IPS-18a (cell line): ENCODE results near the gene C3orf80.
"Not testable (repeated sequence)": the region's sequence is repeated elsewhere in the genome, so short reads cannot be mapped to it uniquely, and the experiment has no call there.

ENCODE experiments used
- H3K27ac ChIP-seq: one replicate; pipeline ENCODE4 v1.5.1; 2013; ENCODE audit warnings: low read length
- H3K27me3 ChIP-seq: one replicate; pipeline ENCODE4 v1.6.1; 2013; ENCODE audit warnings: mild to moderate bottlenecking, low read length; ENCODE audit not compliant: control insufficient read depth, insufficient read depth
- H3K36me3 ChIP-seq: one replicate; pipeline ENCODE4 v1.6.1; 2013; ENCODE audit warnings: low read depth, low read length; ENCODE audit not compliant: control insufficient read depth
- H3K4me1 ChIP-seq: one replicate; pipeline ENCODE4 v1.6.1; 2013; ENCODE audit warnings: low read depth, low read length; ENCODE audit not compliant: control insufficient read depth
- H3K4me3 ChIP-seq: one replicate; pipeline ENCODE4 v1.5.1; 2013; ENCODE audit warnings: low read length
- H3K9ac ChIP-seq: one replicate; pipeline ENCODE4 v1.6.1; 2013; ENCODE audit warnings: mild to moderate bottlenecking, low read length, moderate library complexity
- H3K9me3 ChIP-seq: one replicate; pipeline ENCODE4 v1.6.1; 2013; ENCODE audit warnings: low read depth, low read length; ENCODE audit not compliant: control insufficient read depth

C3orf80 gene

GRCh38 chr3:160193644-160194192, 31.5 kb upstream of the C3orf80 start:
- Histone ChIP-seq H3K27ac (no peak overlapping the region), H3K4me3 (no peak overlapping the region), H3K27me3 (no peaks in the 10 kb centered on the region), H3K36me3 (no peaks in the 10 kb centered on the region), H3K4me1 (no peaks in the 10 kb centered on the region), H3K9ac (no peak overlapping the region), H3K9me3 (no peaks in the 10 kb centered on the region)

- no peak overlapping the region for H3K9ac ChIP-seq
- no peaks in the 10 kb centered on the region for H3K9me3 ChIP-seq
- H3K27ac ChIP-seq = no peak overlapping the region
- H3K4me3 ChIP-seq = no peak overlapping the region
- no peaks in the 10 kb centered on the region for H3K4me1 ChIP-seq
- no peaks in the 10 kb centered on the region for H3K36me3 ChIP-seq
- H3K27me3 ChIP-seq = no peaks in the 10 kb centered on the region
These were observed 30.8 kb upstream of the C3orf80 start for GRCh38 chr3:160194438-160194837.

- no peak overlapping the region for H3K9ac ChIP-seq
- H3K9me3 ChIP-seq = no peaks in the 10 kb centered on the region
- H3K36me3 ChIP-seq = no peaks in the 10 kb centered on the region
- H3K4me1 ChIP-seq = no peaks in the 10 kb centered on the region
- H3K27me3 ChIP-seq = no peaks in the 10 kb centered on the region
- H3K27ac ChIP-seq = no peak overlapping the region
- H3K4me3 ChIP-seq = no peak overlapping the region
These were observed 30.1 kb upstream of the C3orf80 start for GRCh38 chr3:160195106-160195505.

- Histone ChIP-seq H3K4me3 (no peak overlapping the region), H3K27me3 (no peaks in the 10 kb centered on the region), H3K36me3 (no peaks in the 10 kb centered on the region), H3K9ac (no peak overlapping the region), H3K9me3 (no peaks in the 10 kb centered on the region), H3K27ac (no peak overlapping the region), H3K4me1 (no peaks in the 10 kb centered on the region)
These were observed 28.6 kb upstream of the C3orf80 start for GRCh38 chr3:160196511-160197104.

- H3K4me1 ChIP-seq = no peaks in the 10 kb centered on the region
- H3K9me3 ChIP-seq = no peaks in the 10 kb centered on the region
- no peak overlapping the region for H3K9ac ChIP-seq
- no peaks in the 10 kb centered on the region for H3K36me3 ChIP-seq
- no peaks in the 10 kb centered on the region for H3K27me3 ChIP-seq
- H3K4me3 ChIP-seq = no peak overlapping the region
- no peak overlapping the region for H3K27ac ChIP-seq
These were observed 26.1 kb upstream of the C3orf80 start for GRCh38 chr3:160199108-160199507.

- no peak overlapping the region for H3K9ac ChIP-seq
- no peaks in the 10 kb centered on the region for H3K4me1 ChIP-seq
- H3K27ac ChIP-seq = no peak overlapping the region
- no peaks in the 10 kb centered on the region for H3K27me3 ChIP-seq
- no peaks in the 10 kb centered on the region for H3K9me3 ChIP-seq
- H3K36me3 ChIP-seq = no peaks in the 10 kb centered on the region
- no peak overlapping the region for H3K4me3 ChIP-seq
These were observed 24.9 kb upstream of the C3orf80 start for GRCh38 chr3:160200353-160200752.

GRCh38 chr3:160204396-160205011, 20.7 kb upstream of the C3orf80 start:
- not testable (repeated sequence) for H3K9me3 ChIP-seq, H3K36me3 ChIP-seq, H3K27me3 ChIP-seq, H3K4me3 ChIP-seq, H3K9ac ChIP-seq, H3K27ac ChIP-seq, H3K4me1 ChIP-seq

GRCh38 chr3:160205606-160206005, 19.6 kb upstream of the C3orf80 start:
- Histone ChIP-seq H3K27me3 (no peaks in the 10 kb centered on the region), H3K9ac (no peak overlapping the region), H3K4me1 (no peaks in the 10 kb centered on the region), H3K4me3 (no peak overlapping the region), H3K36me3 (no peaks in the 10 kb centered on the region), H3K9me3 (no peaks in the 10 kb centered on the region), H3K27ac (no peak overlapping the region)

- H3K27me3 ChIP-seq = no peaks in the 10 kb centered on the region
- H3K27ac ChIP-seq = no peak overlapping the region
- H3K9me3 ChIP-seq = no peaks in the 10 kb centered on the region
- no peaks in the 10 kb centered on the region for H3K36me3 ChIP-seq
- H3K9ac ChIP-seq = no peak overlapping the region
- H3K4me1 ChIP-seq = no peaks in the 10 kb centered on the region
- H3K4me3 ChIP-seq = no peak overlapping the region
These were observed 14.9 kb upstream of the C3orf80 start for GRCh38 chr3:160210341-160210740.

GRCh38 chr3:160210799-160211221, 14.4 kb upstream of the C3orf80 start:
- Histone ChIP-seq H3K4me3 (no peak overlapping the region), H3K27me3 (no peaks in the 10 kb centered on the region), H3K9me3 (no peaks in the 10 kb centered on the region), H3K27ac (no peak overlapping the region), H3K9ac (no peak overlapping the region), H3K36me3 (no peaks in the 10 kb centered on the region), H3K4me1 (no peaks in the 10 kb centered on the region)

GRCh38 chr3:160213191-160213590, 12.0 kb upstream of the C3orf80 start:
- Histone ChIP-seq H3K4me3 (no peak overlapping the region), H3K36me3 (no peaks in the 10 kb centered on the region), H3K9me3 (no peaks in the 10 kb centered on the region), H3K9ac (no peak overlapping the region), H3K27ac (no peak overlapping the region), H3K27me3 (no peaks in the 10 kb centered on the region), H3K4me1 (peaks cover 5% of the 10 kb centered on the region)

- H3K27me3 ChIP-seq = peaks cover 2% of the 10 kb centered on the region
- no peak overlapping the region for H3K9ac ChIP-seq
- no peak overlapping the region for H3K4me3 ChIP-seq
These were observed 7.5 kb upstream of the C3orf80 start for GRCh38 chr3:160217675-160218074.

More at GRCh38 chr3:160217675-160218074, 7.5 kb upstream of the C3orf80 start:
- Histone ChIP-seq H3K9me3 (no peaks in the 10 kb centered on the region), H3K36me3 (no peaks in the 10 kb centered on the region), H3K4me1 (peaks cover 5% of the 10 kb centered on the region), H3K27ac (no peak overlapping the region)
